ENCODE data around the gene SLC2A5.

The SLC2A5 gene

DNA sequence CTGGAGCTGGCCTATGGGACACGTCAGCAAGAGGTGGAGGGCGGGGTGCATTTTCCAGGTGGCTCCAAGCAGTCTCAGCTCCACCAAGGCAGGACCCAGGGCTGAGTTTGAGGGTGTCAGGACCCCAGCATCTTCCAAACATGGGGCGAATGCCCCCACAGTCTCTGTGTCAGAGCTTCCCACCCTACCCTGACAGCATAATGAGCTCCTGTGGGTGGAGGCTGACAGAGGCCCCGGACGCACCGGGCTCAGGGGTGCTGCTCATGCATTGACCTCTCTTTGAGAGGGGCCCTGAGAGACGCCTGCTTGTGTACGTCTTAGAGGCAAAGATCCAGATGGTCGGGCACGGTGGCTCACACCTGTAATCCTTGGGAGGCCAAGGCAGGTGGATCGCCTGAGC lies 80.4 kb downstream of the SLC2A5 start:
- no peak for DNase-seq (ENCODE audit: low spot score)

DNA sequence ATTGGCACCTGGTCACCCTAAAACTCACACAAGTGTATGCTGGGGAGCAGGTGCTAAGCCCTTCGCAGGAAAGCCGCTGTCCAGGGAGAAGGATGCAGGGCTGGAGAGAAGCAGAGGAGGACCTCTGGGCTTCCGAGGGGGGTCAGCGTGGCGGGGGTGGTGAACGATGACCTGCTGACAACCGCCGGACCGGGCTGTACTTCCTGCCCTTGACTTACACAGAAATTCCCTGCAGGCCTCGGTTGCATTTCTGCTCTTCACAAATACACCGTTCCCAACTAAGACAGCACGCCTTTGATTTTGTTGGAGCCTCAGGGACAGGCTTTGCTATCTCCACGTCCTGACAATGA lies 80.8 kb downstream of the SLC2A5 start:
- no peak for DNase-seq (ENCODE audit: low spot score)
- TF ChIP-seq, protein P1, sequence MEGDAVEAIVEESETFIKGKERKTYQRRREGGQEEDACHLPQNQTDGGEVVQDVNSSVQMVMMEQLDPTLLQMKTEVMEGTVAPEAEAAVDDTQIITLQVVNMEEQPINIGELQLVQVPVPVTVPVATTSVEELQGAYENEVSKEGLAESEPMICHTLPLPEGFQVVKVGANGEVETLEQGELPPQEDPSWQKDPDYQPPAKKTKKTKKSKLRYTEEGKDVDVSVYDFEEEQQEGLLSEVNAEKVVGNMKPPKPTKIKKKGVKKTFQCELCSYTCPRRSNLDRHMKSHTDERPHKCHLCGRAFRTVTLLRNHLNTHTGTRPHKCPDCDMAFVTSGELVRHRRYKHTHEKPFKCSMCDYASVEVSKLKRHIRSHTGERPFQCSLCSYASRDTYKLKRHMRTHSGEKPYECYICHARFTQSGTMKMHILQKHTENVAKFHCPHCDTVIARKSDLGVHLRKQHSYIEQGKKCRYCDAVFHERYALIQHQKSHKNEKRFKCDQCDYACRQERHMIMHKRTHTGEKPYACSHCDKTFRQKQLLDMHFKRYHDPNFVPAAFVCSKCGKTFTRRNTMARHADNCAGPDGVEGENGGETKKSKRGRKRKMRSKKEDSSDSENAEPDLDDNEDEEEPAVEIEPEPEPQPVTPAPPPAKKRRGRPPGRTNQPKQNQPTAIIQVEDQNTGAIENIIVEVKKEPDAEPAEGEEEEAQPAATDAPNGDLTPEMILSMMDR (IDR thresholded peaks at IDR 0.05): no peak
- Histone ChIP-seq H3K4me3 (no peak overlapping the region), H3K27ac (no peak overlapping the region)

More for the DNA sequence above, 80.4 kb downstream of the SLC2A5 start:
- Histone ChIP-seq H3K27ac (no peak overlapping the region), H3K4me3 (no peak overlapping the region)
- TF ChIP-seq, protein P1 (IDR thresholded peaks at IDR 0.05): no peak

DNA sequence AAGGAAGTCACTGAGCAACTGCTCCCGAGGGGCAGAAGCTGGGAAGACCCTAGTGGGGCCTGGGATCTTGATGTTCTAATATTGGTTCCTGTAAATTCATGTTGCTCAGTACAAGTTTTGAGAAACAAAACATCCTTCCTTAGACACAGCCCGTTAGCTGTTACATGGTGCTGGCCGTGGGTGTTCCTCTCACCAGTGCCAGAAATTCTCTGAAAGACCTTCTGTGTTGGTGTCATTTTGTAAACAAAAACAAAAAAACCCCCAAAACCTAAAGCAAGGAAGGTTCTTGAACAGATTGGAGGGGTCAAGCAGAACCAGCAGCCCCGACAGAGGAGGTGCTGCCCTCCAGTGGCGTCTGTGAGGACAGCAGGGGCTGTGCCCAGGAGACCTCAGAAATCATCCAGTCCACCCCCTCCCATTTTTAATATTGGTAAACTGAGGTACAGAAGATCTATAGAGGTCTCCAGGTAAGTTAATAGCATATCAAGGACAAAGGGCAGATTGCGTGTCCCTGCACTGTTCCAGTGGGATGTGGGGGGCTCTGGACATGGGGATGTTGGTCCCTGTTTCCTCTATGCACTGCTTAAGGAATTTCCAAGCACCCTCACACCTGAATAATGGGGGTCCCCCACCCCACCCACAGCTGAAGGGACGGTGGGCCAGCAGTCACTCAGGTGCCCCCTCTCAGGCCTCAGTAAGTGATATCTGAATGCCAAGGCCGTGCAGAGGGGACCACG lies 81.4 kb downstream of the SLC2A5 start:
- TF ChIP-seq, protein P1 (IDR thresholded peaks at IDR 0.05): peak; percentile 91
- H3K27ac ChIP-seq: peak overlapping the region in 1 of 2 donors; percentile 68
- no peak overlapping the region for H3K4me3 ChIP-seq
- no peak for DNase-seq (ENCODE audit: low spot score)

GRCh38 chr1:8986814-8987190 lies 82.6 kb downstream of the SLC2A5 start:
- Histone ChIP-seq H3K4me3 (no peak overlapping the region), H3K27ac (peak overlapping the region in 1 of 2 donors; percentile 64)
- TF ChIP-seq, protein P1 (IDR thresholded peaks at IDR 0.05): no peak
- no peak for DNase-seq (ENCODE audit: low spot score)

DNA sequence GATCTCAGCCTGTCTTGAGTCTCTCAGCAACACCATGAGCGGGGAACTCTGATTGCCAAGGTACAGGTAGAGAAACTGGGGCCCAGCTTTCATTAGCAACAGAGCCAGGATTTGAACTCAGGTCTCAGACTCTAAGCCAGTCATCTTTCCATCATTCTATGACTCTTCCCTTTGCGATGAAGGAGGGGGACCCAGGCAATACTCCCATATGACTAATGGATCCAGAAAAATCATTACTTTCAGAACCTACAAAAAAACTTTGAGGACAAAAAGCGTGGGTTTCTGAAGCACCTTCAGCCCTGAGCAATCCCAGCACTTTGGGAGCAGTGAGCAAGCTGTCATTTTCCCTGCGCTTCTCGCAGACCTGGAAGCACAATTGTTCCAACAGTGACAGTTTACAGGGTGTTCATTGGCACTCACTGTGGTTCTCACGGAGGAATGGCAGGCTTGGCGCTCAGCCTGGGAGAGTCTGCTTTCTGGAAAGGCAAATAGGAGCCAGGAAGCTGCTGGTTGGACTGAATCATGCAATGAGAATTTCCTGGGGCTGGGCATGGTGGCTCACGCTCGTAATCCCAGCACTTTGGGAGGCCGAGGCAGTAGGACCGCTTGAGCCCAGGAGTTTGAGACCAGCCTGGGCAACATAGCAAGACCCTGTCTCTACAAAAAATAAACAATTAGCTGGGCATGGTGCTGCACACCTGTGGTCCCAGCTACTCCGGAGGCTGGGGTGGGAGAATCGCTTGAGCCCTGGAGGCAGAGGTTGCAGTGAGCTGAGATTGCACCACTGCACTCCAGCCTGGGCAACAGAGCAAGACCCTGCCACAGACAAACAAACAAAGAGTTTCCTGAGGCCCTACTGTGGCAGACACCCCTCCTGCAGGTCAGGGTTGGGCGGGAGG lies 83.3 kb downstream of the SLC2A5 start:
- Histone ChIP-seq H3K4me3 (no peak overlapping the region), H3K27ac (peak overlapping the region; percentile 26 to 64)
- DNase-seq (ENCODE audit: low spot score): peak; percentile 85
- TF ChIP-seq, protein P1 (IDR thresholded peaks at IDR 0.05): no peak

Data from coronary artery (tissue), 2 donors.